NCI-H2081 treated with DMSO at 0.1 percent for 48 hours (cell line): Measurements from ENCODE around the gene GUK1.

Experiments used
- DNase-seq: peaks from one replicate; lab custom pipeline; 2025; lab: John Stamatoyannopoulos, UW

Gene GUK1

DNA sequence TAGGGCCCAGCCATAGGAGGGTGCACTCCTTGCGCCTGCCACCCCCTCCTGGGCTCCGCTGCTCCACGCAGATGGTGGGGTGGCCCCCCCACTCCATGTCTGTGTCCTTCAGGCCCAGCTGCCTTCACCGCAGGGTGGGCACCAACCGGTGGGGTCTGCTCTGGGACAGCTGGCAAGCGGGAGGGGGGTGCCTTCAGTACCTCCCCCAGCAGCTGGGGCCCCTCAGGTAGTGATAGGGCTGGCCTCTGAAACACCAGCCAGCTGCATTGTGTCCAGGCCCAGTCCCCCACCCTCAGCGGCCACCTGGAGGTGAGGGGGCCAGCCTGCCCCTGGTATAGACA lies 10.0 kb downstream of the GUK1 start:
- no peak for DNase-seq

DNA sequence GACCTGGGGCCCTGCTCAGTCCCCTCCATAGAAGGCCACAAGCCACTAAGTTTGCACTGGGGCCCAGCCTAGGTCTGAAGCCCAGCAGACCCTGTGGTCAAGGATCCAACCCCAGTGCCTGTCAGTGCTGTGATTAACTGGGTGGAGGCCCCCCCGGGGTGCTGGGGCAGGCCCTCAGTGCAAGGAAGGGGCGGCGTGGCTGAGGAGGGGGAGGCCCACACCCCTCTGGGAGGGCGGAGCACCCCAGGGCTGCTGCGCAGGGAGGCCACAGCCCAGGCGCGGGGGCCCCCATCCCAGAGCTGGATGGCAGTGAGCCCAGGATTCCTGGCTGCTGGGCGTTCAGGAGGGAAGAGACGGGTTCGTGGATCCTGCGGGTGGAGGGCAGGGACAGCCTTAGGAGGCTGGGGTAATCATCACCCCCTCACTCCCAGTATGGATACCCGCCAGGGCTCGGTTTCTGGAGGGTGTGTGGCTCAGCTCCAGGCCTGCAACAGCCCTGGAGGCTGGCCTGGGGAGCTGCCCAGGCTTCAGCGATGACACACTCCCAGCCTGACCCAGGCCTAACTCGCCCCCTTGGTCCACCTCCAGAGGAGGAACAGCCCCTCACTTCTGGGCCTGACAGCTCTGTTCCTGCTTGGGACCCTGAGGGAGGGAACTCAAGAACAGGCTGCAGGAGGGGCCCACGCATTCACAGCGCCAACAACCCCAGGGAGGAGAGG lies 10.5 kb downstream of the GUK1 start:
- DNase-seq = no peak

DNA sequence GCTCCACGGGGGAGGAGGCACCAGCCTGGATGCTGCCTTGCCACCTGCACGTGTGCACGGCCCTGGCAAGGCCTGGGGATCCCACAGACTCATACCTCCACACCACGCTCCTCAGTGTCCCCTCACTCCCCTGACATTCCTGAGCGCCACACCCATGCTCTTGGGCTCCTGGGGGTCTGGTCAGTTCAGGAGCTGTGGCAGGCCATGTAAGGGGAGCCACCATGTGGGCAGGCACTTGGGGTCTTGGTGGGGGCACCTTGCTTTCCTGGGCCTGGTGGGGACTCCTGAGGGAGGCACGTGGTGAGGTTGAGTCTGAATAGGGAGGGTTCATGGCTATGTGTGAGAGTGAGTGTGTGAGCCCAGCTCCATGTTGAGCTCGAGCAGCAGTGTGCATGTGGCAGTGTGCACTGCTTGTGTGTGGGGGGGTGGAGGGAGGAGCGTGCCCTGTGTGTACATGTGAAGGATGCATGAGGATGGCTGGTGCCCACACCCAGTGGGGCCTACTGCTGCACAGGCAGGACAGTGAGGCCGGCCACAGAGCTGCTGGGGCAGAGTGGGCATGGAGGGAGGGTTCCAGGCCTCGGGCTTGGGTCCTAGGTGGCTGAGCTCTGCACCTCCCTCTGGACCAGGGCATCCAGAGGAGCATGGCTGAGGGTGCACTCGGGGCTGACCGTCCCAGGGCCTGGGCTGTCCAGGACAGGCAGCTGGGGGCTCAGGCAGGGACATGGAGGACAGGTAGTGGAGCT lies 11.3 kb downstream of the GUK1 start:
- DNase-seq = no peak

DNA sequence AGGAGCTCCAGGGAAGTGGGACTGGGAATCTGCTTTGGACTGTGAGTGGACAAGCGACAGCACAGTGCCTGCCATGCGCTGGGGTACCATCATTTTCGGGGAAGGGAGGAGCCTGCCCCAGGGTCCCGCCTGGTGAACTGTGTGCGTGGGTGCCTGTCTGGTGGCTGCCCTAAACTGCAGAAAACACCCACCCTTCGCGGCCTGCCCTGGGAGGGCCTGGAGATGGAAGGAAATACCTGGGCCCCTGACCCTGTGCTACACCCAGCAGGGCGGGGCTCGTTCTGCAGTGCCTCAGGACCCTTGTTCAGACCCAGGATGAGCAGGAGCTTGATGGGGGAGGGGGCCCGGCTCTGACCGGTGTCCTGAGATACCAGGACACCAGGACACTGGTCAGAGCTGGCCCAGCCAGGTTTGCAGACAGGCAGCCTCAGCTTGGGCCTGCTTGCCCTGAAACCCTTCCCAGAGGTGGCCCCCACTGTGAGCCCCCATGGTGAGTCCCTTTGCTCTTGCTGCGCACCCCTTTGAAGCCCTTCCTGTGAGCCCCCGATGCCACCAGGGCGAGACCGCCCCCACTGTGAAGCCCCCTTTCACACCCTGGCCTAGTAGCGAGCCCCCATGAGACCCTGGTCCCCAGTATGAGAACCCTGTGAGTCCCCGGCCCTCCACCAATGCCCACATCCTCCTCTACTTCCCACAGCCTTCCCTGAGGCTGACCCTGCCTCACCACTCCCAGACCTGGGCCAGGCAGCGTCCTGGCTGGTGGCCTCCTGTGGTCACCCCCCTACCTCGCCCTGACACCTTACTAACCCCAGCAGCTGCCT lies 12.2 kb downstream of the GUK1 start:
- DNase-seq = no peak

DNA sequence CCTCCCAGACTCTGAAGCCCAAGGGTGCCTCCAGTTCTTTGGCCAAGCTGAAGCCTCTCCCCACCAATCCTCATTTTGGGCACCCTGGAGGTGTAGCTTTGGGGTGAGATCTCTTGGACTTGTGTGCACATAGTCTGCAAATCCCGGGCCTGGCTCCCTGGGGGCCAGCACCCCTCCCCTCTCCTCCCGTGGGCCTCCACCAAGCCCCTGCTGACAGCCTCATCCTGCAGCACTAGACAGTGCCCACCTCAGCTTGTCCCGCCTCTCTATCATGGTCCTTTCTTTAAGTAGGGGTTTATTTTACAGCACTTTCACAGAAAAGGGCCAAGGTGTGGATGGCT lies 12.8 kb downstream of the GUK1 start:
- no peak for DNase-seq

DNA sequence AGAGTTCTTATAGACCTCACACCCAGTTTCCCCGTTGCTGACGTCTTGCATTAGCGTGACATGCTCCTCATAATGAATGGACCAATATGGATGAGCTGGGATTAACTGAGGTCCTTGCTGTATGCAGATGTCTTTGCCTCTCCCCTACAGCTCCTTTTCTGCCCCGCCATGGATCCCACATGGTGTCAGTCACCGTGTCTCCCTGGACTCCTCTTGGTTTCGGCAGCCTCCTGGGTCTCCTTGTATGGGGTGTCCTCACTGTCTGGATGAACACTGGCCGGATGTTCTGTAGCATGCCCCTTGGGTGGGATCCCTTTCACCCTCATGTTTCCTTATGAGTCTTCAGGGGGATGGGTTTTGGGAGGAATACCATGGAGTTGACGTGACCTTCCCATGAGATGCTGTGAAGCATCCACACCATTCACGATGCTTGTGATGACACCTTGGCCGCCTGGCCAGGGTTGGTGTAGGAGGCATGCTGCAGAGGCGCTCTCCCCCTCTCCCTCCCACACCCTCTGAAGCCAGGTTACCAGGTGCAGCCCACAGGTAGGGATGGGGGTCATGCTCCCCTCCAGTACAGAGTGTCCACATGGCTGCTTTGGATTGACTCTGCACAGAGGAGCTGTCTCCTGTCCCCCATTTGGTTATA lies 14.1 kb downstream of the GUK1 start:
- DNase-seq = no peak

DNA sequence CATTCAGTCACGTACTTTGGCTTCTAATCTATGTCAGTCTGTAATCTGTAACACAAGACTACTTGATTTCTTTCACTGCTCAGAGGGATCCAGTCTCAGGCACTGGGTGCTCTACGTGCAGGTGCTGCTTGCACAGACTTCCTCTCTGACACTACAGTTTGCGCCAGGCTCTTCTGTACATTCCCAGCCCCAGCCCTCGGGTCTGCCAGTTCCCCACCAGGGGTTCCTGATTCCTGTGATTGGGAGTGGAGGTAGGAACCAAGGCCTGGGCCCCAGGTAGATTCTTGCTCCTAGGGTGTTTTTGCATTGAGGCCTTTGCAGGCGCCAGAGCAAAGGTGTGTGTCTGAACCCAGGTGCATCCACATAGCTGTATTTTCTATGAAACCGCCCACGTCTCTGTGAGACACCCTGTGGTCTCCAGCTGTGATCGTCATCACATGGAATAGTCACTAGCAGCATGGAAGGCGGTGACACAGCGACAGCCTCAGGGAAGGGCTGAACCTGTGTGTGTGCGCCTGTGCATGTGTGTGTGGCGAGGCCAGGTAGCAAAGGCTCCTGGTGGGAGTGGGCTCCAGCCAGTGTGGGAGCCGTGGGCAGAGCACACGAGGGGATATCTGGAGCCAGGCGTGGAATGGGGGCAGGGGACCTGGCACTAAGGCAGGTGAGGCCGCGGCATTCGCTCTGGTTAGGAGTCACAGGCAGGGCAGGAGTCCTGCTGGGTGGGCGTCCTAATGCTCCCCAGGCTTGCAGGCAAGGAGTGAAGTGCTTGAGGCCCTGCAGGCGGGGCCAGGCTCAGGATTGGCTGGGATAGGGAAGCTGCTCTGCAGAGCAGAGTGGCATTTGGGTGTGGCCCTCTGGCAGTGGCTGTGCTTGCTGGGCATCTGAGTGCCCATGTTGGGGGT lies 14.8 kb downstream of the GUK1 start:
- DNase-seq = no peak

DNA sequence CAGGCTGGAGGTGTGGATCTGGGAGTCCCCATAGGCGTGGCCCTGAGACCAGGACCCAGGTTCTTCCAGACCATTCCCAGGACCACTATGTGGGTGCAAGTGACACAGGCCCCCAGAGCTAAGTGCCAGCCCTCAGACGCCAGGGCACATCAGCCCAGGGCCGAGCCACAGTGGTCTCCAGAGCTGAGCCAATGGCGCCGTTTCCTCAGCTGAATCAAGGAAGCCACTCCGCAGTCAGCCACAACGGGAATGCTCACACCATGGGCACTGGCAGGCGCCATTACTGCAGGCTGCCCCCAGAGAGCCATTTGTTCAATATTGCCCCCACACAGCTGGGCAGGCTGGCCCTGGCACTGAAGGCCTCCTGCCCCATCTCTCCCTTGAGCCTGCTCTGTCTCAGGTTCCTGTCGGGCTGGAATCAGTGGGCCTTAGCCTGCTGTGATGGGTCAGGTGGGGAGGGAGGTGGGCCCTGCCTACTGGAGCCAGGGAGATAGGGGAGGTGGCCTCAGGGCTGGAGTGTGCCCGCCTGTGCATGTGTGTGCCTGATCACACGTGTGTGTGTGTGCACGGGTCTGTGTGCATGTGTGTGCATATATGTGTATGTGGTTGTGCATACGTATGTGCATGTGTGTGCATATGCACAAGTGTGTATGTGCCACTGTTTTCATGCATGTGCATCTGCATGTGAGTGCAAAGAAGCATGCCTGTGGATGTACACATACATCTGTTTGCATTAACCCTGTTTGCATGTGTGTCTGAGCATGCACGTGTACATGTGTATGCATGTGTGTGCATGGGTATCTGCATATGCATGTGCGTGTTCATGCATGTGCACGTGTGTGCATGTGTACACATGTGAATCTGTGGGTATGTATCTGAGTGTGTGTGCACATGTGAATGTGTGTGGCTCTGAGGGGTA lies 15.8 kb downstream of the GUK1 start:
- no peak for DNase-seq

DNA sequence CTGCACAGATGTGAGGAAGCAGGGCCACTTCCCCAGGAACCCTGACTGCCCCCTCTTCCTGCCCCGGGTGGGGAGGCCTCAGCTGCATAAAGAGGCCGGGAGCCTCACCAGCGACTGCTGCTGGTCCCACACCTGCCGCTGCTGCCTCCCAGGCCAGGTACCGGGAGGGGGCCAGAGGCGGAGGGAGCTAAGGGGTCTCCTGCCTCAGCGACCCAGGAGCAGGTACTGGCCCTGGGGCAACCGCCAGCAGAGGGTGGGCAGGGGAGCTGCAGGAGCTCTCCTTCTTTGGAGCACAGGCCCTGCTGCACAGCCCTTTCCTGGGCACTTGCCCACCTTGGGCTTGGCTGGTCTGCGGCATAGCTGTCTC lies 16.4 kb downstream of the GUK1 start:
- DNase-seq = no peak

DNA sequence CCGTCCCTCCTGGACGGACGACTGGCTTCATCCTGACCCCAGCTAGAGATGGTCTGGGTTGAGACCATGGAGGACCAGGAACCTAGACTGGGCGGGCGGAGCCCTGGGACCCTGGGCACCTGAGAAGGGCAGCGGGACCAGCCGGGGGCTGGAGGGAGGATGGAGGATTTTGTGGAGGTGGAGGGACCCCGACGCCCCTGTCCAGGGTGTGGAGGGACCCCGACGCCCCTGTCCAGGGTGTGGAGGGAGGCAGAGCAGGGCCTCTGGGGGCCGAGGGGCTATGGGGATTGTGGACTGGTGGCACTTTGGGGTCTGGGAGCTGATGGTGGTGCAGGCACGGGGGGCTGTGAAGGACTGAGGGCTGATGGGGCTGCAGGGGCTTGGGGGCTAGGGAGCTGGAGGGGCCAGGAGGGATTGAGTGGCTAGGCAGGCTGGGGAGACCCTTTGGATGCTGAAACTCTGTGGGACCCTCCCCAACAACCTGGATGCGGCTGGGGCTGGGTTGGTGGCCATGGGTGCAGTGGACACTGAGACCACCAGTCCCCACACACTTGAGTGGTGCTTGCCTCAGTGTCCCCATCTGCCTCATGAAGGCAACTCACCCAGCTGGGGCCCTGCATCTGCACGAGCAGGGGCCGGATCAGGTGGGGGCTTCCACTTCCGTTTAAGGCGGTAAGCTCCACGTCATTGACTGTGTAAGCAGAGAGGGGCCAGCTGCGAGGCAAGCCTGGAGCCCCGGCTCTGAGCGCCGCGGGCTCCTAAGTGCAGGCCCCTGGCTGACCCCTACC lies 17.1 kb downstream of the GUK1 start:
- no peak for DNase-seq

DNA sequence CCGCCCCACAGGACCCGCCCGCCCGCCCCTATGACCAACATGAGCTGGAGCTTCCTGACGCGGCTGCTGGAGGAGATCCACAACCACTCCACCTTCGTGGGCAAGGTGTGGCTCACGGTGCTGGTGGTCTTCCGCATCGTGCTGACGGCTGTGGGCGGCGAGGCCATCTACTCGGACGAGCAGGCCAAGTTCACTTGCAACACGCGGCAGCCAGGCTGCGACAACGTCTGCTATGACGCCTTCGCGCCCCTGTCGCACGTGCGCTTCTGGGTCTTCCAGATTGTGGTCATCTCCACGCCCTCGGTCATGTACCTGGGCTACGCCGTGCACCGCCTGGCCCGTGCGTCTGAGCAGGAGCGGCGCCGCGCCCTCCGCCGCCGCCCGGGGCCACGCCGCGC lies 17.6 kb downstream of the GUK1 start:
- no peak for DNase-seq

DNA sequence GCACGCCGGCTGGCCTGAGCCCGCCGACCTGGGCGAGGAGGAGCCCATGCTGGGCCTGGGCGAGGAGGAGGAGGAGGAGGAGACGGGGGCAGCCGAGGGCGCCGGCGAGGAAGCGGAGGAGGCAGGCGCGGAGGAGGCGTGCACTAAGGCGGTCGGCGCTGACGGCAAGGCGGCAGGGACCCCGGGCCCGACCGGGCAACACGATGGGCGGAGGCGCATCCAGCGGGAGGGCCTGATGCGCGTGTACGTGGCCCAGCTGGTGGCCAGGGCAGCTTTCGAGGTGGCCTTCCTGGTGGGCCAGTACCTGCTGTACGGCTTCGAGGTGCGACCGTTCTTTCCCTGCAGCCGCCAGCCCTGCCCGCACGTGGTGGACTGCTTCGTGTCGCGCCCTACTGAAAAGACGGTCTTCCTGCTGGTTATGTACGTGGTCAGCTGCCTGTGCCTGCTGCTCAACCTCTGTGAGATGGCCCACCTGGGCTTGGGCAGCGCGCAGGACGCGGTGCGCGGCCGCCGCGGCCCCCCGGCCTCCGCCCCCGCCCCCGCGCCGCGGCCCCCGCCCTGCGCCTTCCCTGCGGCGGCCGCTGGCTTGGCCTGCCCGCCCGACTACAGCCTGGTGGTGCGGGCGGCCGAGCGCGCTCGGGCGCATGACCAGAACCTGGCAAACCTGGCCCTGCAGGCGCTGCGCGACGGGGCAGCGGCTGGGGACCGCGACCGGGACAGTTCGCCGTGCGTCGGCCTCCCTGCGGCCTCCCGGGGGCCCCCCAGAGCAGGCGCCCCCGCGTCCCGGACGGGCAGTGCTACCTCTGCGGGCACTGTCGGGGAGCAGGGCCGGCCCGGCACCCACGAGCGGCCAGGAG lies 18.3 kb downstream of the GUK1 start:
- no peak for DNase-seq

DNA sequence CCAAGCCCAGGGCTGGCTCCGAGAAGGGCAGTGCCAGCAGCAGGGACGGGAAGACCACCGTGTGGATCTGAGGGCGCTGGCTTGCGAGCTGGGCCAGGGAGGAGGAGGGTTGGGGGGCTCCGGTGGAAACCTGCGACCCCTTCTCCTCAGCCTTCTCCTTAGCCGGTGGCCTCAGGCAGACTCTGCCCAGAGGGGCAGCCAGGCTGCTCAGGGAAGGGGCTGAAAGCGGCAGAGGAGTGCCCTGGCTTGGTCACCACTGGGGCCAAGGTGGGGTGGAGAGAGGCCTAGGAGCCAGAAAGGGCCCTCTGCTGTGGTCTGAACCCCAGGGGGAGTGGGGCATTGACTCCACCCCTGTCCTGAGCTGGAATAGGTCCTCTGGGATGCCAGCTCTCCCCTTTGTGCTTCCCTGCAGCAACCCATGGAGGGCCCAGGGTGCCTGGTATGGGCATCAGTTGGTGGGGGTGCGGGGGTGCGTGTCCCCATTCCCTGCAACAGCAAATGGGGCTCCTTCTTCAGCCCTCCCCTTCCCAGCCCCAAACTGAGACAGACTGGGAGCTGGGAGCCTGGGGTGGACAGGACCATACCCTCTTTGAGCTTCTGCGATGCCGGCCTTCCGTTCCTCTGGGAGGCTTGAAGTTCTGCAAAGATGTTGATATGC lies 19.1 kb downstream of the GUK1 start:
- no peak for DNase-seq

DNA sequence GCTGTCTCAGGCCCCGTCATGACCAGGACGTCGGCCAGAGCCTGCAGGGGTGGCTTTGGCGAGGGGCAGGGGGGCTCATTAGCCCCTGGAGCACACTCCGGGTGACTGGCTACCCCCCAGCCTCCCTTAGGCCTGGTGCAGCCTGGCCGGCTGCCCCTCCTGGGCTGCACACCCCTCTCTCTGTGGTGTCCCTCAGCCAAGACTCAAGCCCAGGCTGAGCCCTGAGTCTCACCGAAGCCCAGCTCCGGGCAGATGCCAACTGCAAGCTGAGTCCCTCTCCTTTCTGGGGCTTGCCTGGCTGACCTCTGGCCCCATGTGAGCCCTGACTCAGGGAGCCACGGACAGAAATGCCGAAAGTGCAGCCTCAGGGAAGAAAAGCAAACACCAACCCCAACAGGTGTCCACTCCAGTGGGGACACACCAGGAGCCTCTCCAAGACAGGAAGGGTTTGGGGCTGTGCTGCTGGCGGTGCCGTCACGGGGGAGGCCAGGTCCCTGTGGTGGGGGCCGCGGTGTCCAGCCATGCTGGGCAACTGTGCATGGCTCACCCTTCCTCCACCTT lies 20.2 kb downstream of the GUK1 start:
- DNase-seq = no peak

DNA sequence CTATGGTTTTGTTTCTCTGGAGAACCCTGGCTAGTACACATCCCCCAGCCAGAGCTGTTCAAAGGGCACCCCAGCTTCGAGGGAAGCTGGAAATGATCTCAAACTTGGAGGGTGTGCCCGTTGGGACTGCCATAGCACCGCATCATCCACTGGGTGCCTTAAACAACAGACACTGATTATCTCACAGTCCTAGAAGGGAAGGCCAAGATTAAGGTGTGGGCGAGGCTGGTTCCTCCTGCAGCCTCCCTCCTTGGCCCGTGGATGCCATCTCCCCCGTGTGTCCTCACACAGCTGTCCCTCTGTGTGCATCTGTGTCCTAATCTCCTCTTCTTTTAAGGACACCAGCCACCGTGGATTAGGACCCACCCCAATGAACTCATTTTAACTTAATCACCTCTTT lies 21.3 kb downstream of the GUK1 start:
- DNase-seq = no peak

DNA sequence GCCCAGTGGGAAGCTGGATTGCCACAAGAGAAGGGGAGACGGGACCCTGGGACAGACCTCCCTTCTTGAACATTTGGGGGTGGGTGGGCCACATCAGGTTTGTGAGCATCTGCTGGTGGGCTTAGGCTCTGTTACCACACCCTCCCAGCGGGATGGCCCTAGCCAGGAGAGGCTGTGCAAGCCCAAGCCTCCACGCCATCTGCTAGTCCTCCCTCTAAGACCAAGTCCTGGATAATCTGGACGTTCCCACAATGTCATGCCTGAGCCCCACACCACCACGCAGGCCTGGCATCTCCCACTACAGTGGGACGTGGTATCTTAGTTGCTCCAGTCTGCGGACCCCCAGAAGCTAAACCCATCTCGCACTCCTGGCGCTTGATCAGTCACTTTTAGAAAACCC lies 21.8 kb downstream of the GUK1 start:
- no peak for DNase-seq

DNA sequence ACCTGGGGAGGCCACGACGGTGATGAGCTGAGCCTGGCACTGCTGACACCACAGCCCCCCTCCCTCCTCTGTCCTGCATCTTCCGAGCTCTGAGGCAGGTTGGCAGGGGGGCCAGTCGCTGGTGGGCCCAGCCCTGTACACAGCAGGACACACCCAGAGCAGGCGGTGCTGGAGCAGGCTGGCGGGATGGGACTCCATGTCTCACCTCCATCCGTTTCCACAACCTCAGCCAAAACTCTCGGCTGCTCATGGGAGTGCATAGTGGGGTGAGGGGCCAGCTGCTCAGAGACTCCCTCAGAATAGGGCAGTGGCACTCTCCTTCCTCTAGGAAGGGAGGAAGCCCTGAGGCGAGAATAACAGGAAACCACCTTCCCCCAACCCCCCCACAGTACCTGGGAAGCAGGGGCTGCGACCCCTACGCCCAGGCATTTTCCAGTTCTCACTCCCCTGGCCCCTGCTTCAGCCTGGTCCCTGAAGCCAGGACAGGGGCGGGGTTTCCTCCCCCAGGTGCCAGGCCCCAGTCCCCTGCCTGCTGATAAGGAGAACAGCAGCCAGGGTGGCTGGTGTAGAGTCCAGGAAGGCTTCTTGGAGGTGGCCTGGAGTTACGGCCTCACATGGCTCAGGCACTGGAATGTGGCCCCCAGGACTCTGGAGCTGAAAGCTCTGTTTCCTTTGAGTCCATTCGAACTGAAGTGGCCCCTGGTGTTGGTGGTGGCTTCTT lies 22.4 kb downstream of the GUK1 start:
- no peak for DNase-seq
